Femur (tissue), 1 donor: Measurements from ENCODE around the gene FAXDC2.
A peak's percentile ranks its signal among the peaks of the same experiment; 100 is the strongest.

ENCODE experiments used
- DNase-seq: peaks from one replicate; pipeline ENCODE4 v3.0.0-alpha.2; 2017

Gene FAXDC2

GRCh38 chr5:154850255-154851062 lies at the start of gene FAXDC2:
Gene FAXDC2 (minus strand): TSS chr5:154850603. CDS start chr5:154838178, 12,425 bp downstream.
- peak; percentile 92 for DNase-seq

GRCh38 chr5:154900066-154900465 lies 49.7 kb upstream of the FAXDC2 start:
- DNase-seq = no peak

GRCh38 chr5:154899151-154899816 lies 48.9 kb upstream of the FAXDC2 start:
- DNase-seq = no peak

GRCh38 chr5:154898210-154898609 lies 47.8 kb upstream of the FAXDC2 start:
- peak; percentile 53 for DNase-seq

GRCh38 chr5:154896562-154897165 lies 46.3 kb upstream of the FAXDC2 start:
- DNase-seq = no peak

GRCh38 chr5:154895606-154896561 lies 45.5 kb upstream of the FAXDC2 start:
- no peak for DNase-seq

- no peak for DNase-seq
These were observed 43.0 kb upstream of the FAXDC2 start for GRCh38 chr5:154893381-154893780.

GRCh38 chr5:154892369-154892771 lies 42.0 kb upstream of the FAXDC2 start:
- DNase-seq = no peak

GRCh38 chr5:154885439-154885838 lies 35.0 kb upstream of the FAXDC2 start:
- no peak for DNase-seq

- no peak for DNase-seq
These were observed 34.0 kb upstream of the FAXDC2 start for GRCh38 chr5:154884424-154884823.

- no peak for DNase-seq
These were observed 31.6 kb upstream of the FAXDC2 start for GRCh38 chr5:154881986-154882385.

GRCh38 chr5:154878642-154879335 lies 28.4 kb upstream of the FAXDC2 start:
- no peak for DNase-seq

- DNase-seq = no peak
These were observed 23.5 kb upstream of the FAXDC2 start for GRCh38 chr5:154873791-154874331.

- no peak for DNase-seq
These were observed 21.3 kb upstream of the FAXDC2 start for GRCh38 chr5:154871734-154872133.

- DNase-seq = no peak
These were observed 18.3 kb upstream of the FAXDC2 start for GRCh38 chr5:154868702-154869101.

- DNase-seq = no peak
These were observed 16.4 kb upstream of the FAXDC2 start for GRCh38 chr5:154866841-154867240.

GRCh38 chr5:154865466-154866184 lies 15.2 kb upstream of the FAXDC2 start:
- no peak for DNase-seq

GRCh38 chr5:154863291-154864080 lies 13.1 kb upstream of the FAXDC2 start:
- DNase-seq = no peak

- no peak for DNase-seq
These were observed 12.4 kb upstream of the FAXDC2 start for GRCh38 chr5:154862766-154863165.

- no peak for DNase-seq
These were observed 11.5 kb upstream of the FAXDC2 start for GRCh38 chr5:154861946-154862345.
